HFFc6 (cell line): Measurements from ENCODE around the gene CDK1. TPM values are rescaled to one million over a fixed set of nuclear protein-coding genes. Genes with fewer than 3 reads are reported as not detected.

Experiments used
- DNase-seq: peaks from one replicate; pipeline ENCODE4 v3.0.0-alpha.2; 2018
- H3K27ac Mint-ChIP-seq: 2 replicates; pipeline ENCODE4 v1.8.0; 2020; ENCODE audit warnings: mild to moderate bottlenecking, mixed read lengths
- H3K27me3 Mint-ChIP-seq: 2 replicates; pipeline ENCODE4 v1.8.0; 2021; ENCODE audit warnings: mild to moderate bottlenecking, moderate library complexity, mixed read lengths; ENCODE audit not compliant: insufficient read depth
- H3K36me3 Mint-ChIP-seq: 2 replicates; pipeline ENCODE4 v1.8.0; 2021; ENCODE audit warnings: low read depth, mixed read lengths
- H3K4me1 Mint-ChIP-seq: 2 replicates; pipeline ENCODE4 v1.8.0; 2020; ENCODE audit warnings: low read depth, mixed read lengths
- H3K4me3 Mint-ChIP-seq: 2 replicates; pipeline ENCODE4 v1.8.0; 2020; ENCODE audit warnings: mild to moderate bottlenecking, moderate library complexity, mixed read lengths
- H3K9me3 Mint-ChIP-seq: 2 replicates; pipeline ENCODE4 v1.8.0; 2020; ENCODE audit warnings: mild to moderate bottlenecking, mixed read lengths
- long read RNA-seq: library from polyadenylated mRNA; unstranded; transcript quantifications from one replicate; pipeline ENCODE4 v2.0.0, GENCODE V29; 2019
- total RNA-seq, 6 experiments: library from RNA; stranded (reverse); fragmentation: NEBNext Ultra II Directional; extraction: Animal tissue kit (Norgen Biotek cat#: 25700); gene quantifications; 2 replicates in 1 of 6; 3 replicates in 5 of 6; pipeline ENCODE4 v1.2.3, GENCODE V29; 2021
- TF ChIP-seq, protein P1 (sequence below): fragments of 200-600 bp; sonication (generic); IDR thresholded peaks from 2 replicates; pipeline ENCODE4 v1.5.0; 2021; ENCODE audit warnings: antibody characterized with exemption, mild to moderate bottlenecking

The CDK1 gene
- 10 to 100 TPM; 18.3 to 43.0 (median 38.5) TPM for total RNA-seq
- long read RNA-seq, transcript CDK1-203 (8 exons, 1,913 nt), result major isoform, 25 of 33 reads
- long read RNA-seq, partial matches to known transcripts, result 0 of 33 reads
- long read RNA-seq, other reads (novel, unspliced or antisense), result 7 of 33 reads

DNA sequence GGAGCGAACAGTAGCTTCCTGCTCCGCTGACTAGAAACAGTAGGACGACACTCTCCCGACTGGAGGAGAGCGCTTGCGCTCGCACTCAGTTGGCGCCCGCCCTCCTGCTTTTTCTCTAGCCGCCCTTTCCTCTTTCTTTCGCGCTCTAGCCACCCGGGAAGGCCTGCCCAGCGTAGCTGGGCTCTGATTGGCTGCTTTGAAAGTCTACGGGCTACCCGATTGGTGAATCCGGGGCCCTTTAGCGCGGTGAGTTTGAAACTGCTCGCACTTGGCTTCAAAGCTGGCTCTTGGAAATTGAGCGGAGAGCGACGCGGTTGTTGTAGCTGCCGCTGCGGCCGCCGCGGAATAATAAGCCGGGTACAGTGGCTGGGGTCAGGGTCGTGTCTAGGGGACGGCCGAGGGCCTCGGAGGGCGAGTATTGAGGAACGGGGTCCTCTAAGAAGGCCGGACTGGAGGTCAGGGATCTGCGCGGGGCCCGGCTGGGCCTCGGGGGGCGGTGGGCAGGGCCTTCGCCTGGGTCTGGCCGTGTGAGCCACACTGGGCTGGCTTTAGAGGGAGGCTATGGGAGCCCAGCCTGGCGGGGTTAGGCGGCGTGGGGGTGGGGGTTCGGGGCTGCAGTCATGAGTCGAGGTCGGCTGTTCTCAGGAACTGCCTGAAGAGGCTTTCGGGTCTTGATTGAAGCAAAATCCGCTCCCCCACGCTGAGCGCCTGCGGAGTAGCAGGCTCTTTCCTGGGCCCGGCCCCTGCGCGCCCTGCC lies at the start of gene CDK1:
Gene CDK1 (plus strand): TSS at position 265 of the 757 bp plus-strand sequence. CDS start 1,688 bp downstream, outside the sequence.
- Mint-ChIP-seq H3K4me3 (peak within 1 kb of the TSS; percentile 98), H3K27me3 (peaks cover 2% of the 10 kb centered on the region; the same call in 1 of the 2 replicates), H3K4me1 (peaks cover 37% of the 10 kb centered on the region), H3K9me3 (no peaks in the 10 kb centered on the region), H3K27ac (peak within 1 kb of the TSS; percentile 93), H3K36me3 (peaks cover 9% of the 10 kb centered on the region; the same call in 1 of the 2 replicates)
- DNase-seq, result peak; percentile 99
- TF ChIP-seq, protein P1, sequence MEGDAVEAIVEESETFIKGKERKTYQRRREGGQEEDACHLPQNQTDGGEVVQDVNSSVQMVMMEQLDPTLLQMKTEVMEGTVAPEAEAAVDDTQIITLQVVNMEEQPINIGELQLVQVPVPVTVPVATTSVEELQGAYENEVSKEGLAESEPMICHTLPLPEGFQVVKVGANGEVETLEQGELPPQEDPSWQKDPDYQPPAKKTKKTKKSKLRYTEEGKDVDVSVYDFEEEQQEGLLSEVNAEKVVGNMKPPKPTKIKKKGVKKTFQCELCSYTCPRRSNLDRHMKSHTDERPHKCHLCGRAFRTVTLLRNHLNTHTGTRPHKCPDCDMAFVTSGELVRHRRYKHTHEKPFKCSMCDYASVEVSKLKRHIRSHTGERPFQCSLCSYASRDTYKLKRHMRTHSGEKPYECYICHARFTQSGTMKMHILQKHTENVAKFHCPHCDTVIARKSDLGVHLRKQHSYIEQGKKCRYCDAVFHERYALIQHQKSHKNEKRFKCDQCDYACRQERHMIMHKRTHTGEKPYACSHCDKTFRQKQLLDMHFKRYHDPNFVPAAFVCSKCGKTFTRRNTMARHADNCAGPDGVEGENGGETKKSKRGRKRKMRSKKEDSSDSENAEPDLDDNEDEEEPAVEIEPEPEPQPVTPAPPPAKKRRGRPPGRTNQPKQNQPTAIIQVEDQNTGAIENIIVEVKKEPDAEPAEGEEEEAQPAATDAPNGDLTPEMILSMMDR, result no peak

DNA sequence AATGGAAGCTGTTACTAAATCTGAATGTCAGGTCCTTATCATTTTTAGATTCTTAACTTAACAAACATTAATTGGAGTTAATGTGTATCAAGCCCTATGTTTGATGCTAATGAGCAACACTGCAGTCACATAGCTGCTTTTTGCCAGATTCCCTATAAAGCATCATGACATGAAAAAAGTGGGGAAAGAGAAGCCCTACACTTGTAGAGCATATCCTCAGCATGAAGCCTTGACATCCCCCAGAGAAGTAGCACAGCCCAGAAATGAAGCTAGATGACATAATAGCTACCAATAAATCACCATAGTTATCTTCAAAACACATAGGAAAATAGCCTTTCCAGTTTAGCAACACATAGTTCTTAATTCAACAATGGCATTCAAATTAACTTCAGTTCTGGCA lies 49.2 kb upstream of the CDK1 start:
- H3K36me3 Mint-ChIP-seq, result no peaks in the 10 kb centered on the region
- H3K27me3 Mint-ChIP-seq, result peaks cover 19% of the 10 kb centered on the region
- no peak for DNase-seq
- H3K4me1 Mint-ChIP-seq, result no peaks in the 10 kb centered on the region
- no peak overlapping the region for H3K4me3 Mint-ChIP-seq
- H3K27ac Mint-ChIP-seq, result no peak overlapping the region
- H3K9me3 Mint-ChIP-seq, result no peaks in the 10 kb centered on the region
- TF ChIP-seq, protein P1, result no peak

DNA sequence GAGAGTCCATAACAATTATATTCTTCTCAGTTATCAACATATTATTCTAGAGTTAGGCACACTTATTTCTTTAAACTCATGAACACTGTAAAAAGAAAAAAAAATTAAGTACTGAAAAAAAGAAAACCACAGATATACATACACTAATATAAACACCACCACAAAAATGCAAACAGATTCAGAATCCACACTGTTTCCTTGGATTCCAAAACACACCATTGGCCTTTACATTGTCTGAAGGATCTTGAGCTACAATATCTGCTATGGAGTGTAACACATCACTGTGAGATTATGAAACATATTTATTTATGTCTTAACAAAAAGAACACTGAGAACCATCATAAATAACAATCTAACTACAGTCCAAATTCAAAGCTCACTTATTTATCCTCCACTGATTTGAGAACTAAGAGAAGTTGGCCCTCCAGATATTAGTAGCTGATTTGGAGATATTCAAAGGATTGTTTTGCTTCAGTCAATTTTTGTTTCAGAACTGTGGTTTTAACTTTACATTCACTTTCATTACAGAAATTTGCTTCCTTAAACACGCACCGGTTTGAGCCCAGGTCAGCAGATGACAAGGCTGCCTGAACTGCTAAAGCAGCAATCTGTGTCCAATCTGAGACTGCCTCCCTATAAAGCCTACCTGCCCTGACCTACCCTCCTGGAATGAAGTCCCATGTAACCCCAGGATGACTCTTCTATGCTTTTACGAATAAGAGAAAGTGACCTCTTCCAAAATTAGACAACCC lies 47.0 kb upstream of the CDK1 start:
- Mint-ChIP-seq H3K36me3 (no peaks in the 10 kb centered on the region), H3K4me1 (no peaks in the 10 kb centered on the region), H3K27ac (no peak overlapping the region), H3K4me3 (no peak overlapping the region), H3K27me3 (peaks cover 17% of the 10 kb centered on the region), H3K9me3 (no peaks in the 10 kb centered on the region)
- TF ChIP-seq, protein P1, result no peak
- DNase-seq, result no peak

DNA sequence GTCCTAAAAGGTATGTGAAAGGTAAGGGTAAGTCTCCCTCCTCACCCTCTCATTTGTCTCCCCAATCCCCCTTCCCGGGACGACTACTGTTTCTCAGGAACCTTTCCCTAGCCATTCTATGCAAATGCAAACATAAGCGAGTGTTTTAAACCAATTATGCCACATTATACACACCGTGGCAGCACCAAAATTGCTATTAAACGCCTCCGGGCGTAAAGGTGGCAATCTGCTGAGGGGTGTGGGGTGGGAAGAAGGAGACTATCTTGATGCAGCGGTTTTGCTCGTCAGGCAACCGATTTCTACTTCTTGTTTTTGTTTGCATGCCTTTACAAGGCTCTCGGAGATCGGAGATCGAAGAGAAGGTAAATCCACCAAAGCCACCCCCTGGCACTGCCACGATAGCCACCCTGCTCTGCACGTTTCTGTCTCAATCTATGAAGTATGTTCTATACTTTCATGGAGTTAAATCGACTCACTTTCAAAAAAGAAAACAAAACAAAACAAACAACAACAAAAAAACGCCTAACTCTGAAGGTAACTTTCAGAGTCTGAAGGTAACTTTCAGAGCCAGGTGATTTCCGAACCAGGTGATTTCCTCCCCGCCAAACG lies 46.0 kb upstream of the CDK1 start:
- Mint-ChIP-seq H3K36me3 (no peaks in the 10 kb centered on the region), H3K4me3 (no peak overlapping the region), H3K4me1 (no peaks in the 10 kb centered on the region), H3K27ac (no peak overlapping the region), H3K9me3 (no peaks in the 10 kb centered on the region), H3K27me3 (peaks cover 17% of the 10 kb centered on the region)
- no peak for DNase-seq
- TF ChIP-seq, protein P1, result no peak

DNA sequence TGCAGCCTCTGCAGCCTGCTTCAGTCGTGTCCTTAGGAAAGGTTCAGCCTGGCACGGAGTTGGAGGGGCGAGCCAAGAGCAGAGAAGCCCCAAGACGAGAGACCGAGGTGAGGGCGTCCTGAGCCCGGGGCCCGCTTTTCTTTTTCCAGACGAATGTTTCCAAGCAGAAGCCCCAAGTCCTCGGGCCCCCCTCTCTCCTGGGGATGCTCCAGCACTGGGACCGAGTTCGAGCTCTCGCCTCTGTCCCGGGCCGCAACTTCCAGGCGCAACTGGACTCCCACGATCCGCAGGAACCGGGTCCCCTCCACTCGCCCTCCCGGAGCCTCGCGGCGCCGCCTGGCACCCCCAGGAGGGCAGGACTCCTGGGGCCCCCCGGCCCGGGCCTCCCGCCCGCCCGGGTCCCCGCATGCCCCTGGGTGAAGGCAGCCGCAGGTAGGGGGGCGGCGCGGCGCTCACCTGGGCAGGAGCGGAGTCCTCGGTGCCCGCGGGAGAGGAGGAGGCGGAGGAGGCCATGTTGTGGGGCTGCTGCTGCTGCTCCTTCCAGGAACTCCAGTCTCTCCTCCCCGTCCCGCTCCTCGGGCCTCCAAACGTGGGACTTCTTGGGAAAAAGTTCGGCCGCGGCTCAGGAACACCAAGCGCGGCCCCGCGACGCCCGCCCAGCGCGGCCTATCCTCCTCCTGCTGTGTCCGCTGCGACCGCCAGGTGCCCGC lies 45.3 kb upstream of the CDK1 start:
- Mint-ChIP-seq H3K27ac (no peak overlapping the region), H3K9me3 (no peaks in the 10 kb centered on the region), H3K4me3 (no peak overlapping the region), H3K36me3 (no peaks in the 10 kb centered on the region), H3K4me1 (no peaks in the 10 kb centered on the region), H3K27me3 (peaks cover 17% of the 10 kb centered on the region)
- no peak for DNase-seq
- TF ChIP-seq, protein P1, result 0 out of 2 replicates have a peak, but pooled peaks have one; percentile 13
